A172 (cell line): ENCODE data around the gene CKB. TPM values are rescaled to one million over a fixed set of nuclear protein-coding genes. Genes with fewer than 3 reads are reported as not detected.

Experiments
- DNase-seq: peaks from one replicate; pipeline ENCODE4 v3.0.0-alpha.2; 2015; ENCODE audit warnings: low spot score
- total RNA-seq: library from RNA; depleted of rRNA; stranded (reverse); fragments of >200 nt; shearing (Covaris generic); gene quantifications from 2 replicates; pipeline ENCODE4 v1.2.3, GENCODE V29; 2014

CKB gene
- total RNA-seq, 1 experiment from 2014 or later: 13.2 TPM

- no peak for DNase-seq
Measured at GRCh38 chr14:103549361-103550311, 27.0 kb upstream of the CKB start.

- DNase-seq: no peak
Measured at GRCh38 chr14:103548463-103549351, 26.1 kb upstream of the CKB start.

- DNase-seq: no peak
Measured at GRCh38 chr14:103547941-103548462, 25.4 kb upstream of the CKB start.

- no peak for DNase-seq
Measured at GRCh38 chr14:103547455-103547940, 24.9 kb upstream of the CKB start.

- DNase-seq: no peak
Measured at GRCh38 chr14:103546652-103547454, 24.2 kb upstream of the CKB start.

GRCh38 chr14:103545915-103546651 lies 23.5 kb upstream of the CKB start:
- DNase-seq: no peak

GRCh38 chr14:103545219-103545914 lies 22.7 kb upstream of the CKB start:
- no peak for DNase-seq

GRCh38 chr14:103544388-103545218 lies 22.0 kb upstream of the CKB start:
- DNase-seq: no peak

- DNase-seq: no peak
Measured at GRCh38 chr14:103543721-103544387, 21.2 kb upstream of the CKB start.

- no peak for DNase-seq
Measured at GRCh38 chr14:103543140-103543539, 20.5 kb upstream of the CKB start.

- DNase-seq: peak; percentile 57
Measured at GRCh38 chr14:103542605-103543088, 20.0 kb upstream of the CKB start.

- DNase-seq: peak; percentile 23
Measured at GRCh38 chr14:103541709-103542604, 19.3 kb upstream of the CKB start.

GRCh38 chr14:103540821-103541708 lies 18.4 kb upstream of the CKB start:
- no peak for DNase-seq

- no peak for DNase-seq
Measured at GRCh38 chr14:103539056-103539825, 16.6 kb upstream of the CKB start.

GRCh38 chr14:103538291-103539055 lies 15.8 kb upstream of the CKB start:
- DNase-seq: no peak
